NB4 (cell line): ENCODE measurements around the gene TOPORS.

ENCODE experiments used
- CTCF ChIP-seq: IDR thresholded peaks from one replicate; pipeline ENCODE4 v1.5.1; 2012; ENCODE audit warnings: low read depth, low read length
- MAX ChIP-seq: IDR thresholded peaks from 2 replicates; pipeline ENCODE4 v1.6.1; 2011; ENCODE audit warnings: low read depth, low read length
- MYC ChIP-seq: IDR thresholded peaks from 2 replicates; pipeline ENCODE4 v1.6.1; 2011; ENCODE audit warnings: low read depth, low read length
- POLR2A ChIP-seq: IDR thresholded peaks from 2 replicates; pipeline ENCODE4 v1.6.1; 2011; ENCODE audit warnings: mild to moderate bottlenecking; ENCODE audit not compliant: insufficient read length; ENCODE audit errors: extremely low read depth

- TF ChIP-seq POLR2A: no peak
- TF ChIP-seq CTCF: no peak
- TF ChIP-seq MAX: no peak
- TF ChIP-seq MYC: no peak
These were observed 19.1 kb downstream of the TOPORS start for GRCh38 chr9:32533336-32533735.
